OCI-LY7 (cell line): ENCODE data around the gene SURF1. TPM values are rescaled to one million over a fixed set of nuclear protein-coding genes. Genes with fewer than 3 reads are reported as not detected.
A peak's percentile ranks its signal among the peaks of the same experiment; 100 is the strongest.

Source experiments
- BruUV-seq: library from RNA; stranded (reverse); fragments of 400-500 nt; replicated peaks from 2 replicates; lab custom pipeline; 2021; lab: Mats Ljungman, UMichigan
- CTCF ChIA-PET: fragments of 300-600 bp; sonication (Branson Sonifier 250); formaldehyde crosslinking; loops from one replicate; lab custom pipeline; 2022; ENCODE audit warnings: antibody characterized with exemption; ENCODE audit not compliant: unreplicated experiment; lab: Charles Lee
- POLR2A ChIA-PET: fragments of 300-600 bp; sonication (Branson Sonifier 250); formaldehyde crosslinking; loops from one replicate; lab custom pipeline; 2022; ENCODE audit warnings: antibody characterized with exemption; lab: Charles Lee
- DNase-seq: peaks from one replicate; pipeline ENCODE4 v3.0.0-alpha.2; 2015; ENCODE audit warnings: low spot score
- H2AFZ ChIP-seq: fragments of 200-600 bp; sonication (generic), shearing (Covaris generic); 2 replicates; pipeline ENCODE4 v1.6.1; 2014; ENCODE audit warnings: mild to moderate bottlenecking, antibody characterized with exemption, low read length, moderate library complexity
- H3K27ac ChIP-seq: fragments of 200-600 bp; sonication (generic); 2 replicates; pipeline ENCODE4 v1.5.1; 2014; ENCODE audit warnings: mixed run types, low read depth, mild to moderate bottlenecking, moderate library complexity, low read length, inconsistent platforms; ENCODE audit not compliant: poor library complexity, severe bottlenecking
- H3K36me3 ChIP-seq: fragments of 200-600 bp; sonication (generic); 2 replicates; pipeline ENCODE4 v1.6.1; 2014; ENCODE audit warnings: mild to moderate bottlenecking, antibody characterized with exemption, low read length, moderate library complexity, mixed read lengths; ENCODE audit not compliant: insufficient read depth
- H3K4me1 ChIP-seq: fragments of 200-600 bp; sonication (generic); 2 replicates; pipeline ENCODE4 v1.5.1; 2014; ENCODE audit warnings: mild to moderate bottlenecking, low read length; ENCODE audit not compliant: insufficient read depth, poor library complexity, severe bottlenecking
- H3K4me2 ChIP-seq: fragments of 200-600 bp; sonication (generic); 2 replicates; pipeline ENCODE4 v1.6.1; 2014; ENCODE audit warnings: mild to moderate bottlenecking, low read length
- H3K4me3 ChIP-seq: fragments of 200-600 bp; sonication (generic); 2 replicates; pipeline ENCODE4 v1.5.1; 2014; ENCODE audit warnings: mild to moderate bottlenecking, low read depth, low read length; ENCODE audit not compliant: poor library complexity, severe bottlenecking
- H3K79me2 ChIP-seq: fragments of 200-600 bp; sonication (generic); 2 replicates; pipeline ENCODE4 v1.6.1; 2016; ENCODE audit warnings: low read depth, mild to moderate bottlenecking, low read length, moderate library complexity, mixed read lengths; ENCODE audit not compliant: insufficient read depth
- H3K9me2 ChIP-seq: fragments of 200-600 bp; sonication (generic); 2 replicates; pipeline ENCODE4 v1.6.1; 2016; ENCODE audit warnings: mild to moderate bottlenecking, low read length, mixed read lengths; ENCODE audit not compliant: insufficient read depth
- H3K9me3 ChIP-seq: fragments of 200-600 bp; sonication (generic); 2 replicates; pipeline ENCODE4 v1.6.1; 2014; ENCODE audit warnings: mild to moderate bottlenecking, mixed run types, low read length, mixed read lengths
- H4K20me1 ChIP-seq: fragments of 200-600 bp; sonication (generic); 2 replicates; pipeline ENCODE4 v1.6.1; 2014; ENCODE audit warnings: mild to moderate bottlenecking, antibody characterized with exemption, low read length, moderate library complexity, mixed read lengths; ENCODE audit not compliant: insufficient read depth
- EZH2phosphoT487 ChIP-seq: fragments of 200-600 bp; sonication (generic); IDR thresholded peaks from 2 replicates; pipeline ENCODE4 v1.6.1; 2018; ENCODE audit warnings: low read depth, borderline replicate concordance, mild to moderate bottlenecking, mixed run types, antibody characterized with exemption, low read length, moderate library complexity, mixed read lengths
- intact Hi-C: fragments of 100-400 bp; cut with micrococcal nuclease; formaldehyde crosslinking; loops from one replicate; pipeline ENCODE4 v1.10.0; 2022; ENCODE audit not compliant: unreplicated experiment
- total RNA-seq, 2 experiments: library from RNA; depleted of rRNA in 1 of 2; stranded (reverse); fragments of >200 nt in 1 of 2; shearing (Covaris generic) in 1 of 2; gene quantifications; 2 replicates each; pipeline ENCODE4 v1.2.3, GENCODE V29; 2014 to 2022
- TF ChIP-seq, protein P1 (sequence below): fragments of 200-600 bp; sonication (generic); conservative IDR thresholded peaks from 2 replicates; pipeline ENCODE4 v1.5.1; 2014; ENCODE audit warnings: mild to moderate bottlenecking, antibody characterized with exemption, low read length, moderate library complexity, mixed read lengths

Gene SURF1
- total RNA-seq, 2 experiments from 2014 or later = 22.9 to 38.9 TPM

DNA sequence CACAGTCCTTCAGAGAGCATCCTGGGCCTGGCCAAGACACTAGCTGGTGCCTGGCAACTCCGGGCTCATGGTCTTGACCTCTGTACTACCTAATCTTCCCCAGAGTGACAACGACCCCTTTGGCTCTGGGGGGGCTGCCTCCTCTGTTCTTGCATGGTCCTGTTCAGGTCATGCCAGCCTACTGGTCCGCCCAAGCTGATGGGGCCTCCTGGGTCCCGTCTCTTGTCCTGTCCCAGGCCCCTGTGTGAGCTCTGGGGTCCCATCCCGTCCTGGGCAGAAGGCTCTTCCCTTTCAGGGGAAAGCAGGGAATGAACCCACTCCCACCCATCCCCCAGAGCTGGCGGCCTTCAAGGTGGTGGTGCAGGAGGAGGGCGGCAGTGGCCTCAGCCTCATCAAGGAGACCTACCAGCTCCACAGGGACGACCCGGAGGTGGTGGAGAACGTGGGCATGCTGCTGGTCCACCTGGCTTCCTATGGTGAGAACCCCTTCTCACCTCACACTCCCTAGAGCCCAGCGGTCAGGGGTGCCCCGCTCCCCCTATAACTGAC is 48.2 kb upstream of the SURF1 start:
- Histone ChIP-seq H3K36me3 (peaks cover 65% of the 10 kb centered on the region), H4K20me1 (no peaks in the 10 kb centered on the region), H3K4me1 (peaks cover 17% of the 10 kb centered on the region), H3K9me2 (no peaks in the 10 kb centered on the region), H3K27ac (no peak overlapping the region), H3K4me2 (no peak overlapping the region), H2AFZ (no peak overlapping the region), H3K9me3 (no peaks in the 10 kb centered on the region), H3K4me3 (no peak overlapping the region), H3K79me2 (no peaks in the 10 kb centered on the region)
- intact Hi-C loops = no loop called here
- DNase-seq = no peak
- BruUV-seq = no TSS peak
- CTCF ChIA-PET = interaction anchor here (1.5 kb wide), 1 partner anchor 82 kb away, joined by 3 read pairs; no protein-coding TSS in a partner anchor
- TF ChIP-seq, protein P1, sequence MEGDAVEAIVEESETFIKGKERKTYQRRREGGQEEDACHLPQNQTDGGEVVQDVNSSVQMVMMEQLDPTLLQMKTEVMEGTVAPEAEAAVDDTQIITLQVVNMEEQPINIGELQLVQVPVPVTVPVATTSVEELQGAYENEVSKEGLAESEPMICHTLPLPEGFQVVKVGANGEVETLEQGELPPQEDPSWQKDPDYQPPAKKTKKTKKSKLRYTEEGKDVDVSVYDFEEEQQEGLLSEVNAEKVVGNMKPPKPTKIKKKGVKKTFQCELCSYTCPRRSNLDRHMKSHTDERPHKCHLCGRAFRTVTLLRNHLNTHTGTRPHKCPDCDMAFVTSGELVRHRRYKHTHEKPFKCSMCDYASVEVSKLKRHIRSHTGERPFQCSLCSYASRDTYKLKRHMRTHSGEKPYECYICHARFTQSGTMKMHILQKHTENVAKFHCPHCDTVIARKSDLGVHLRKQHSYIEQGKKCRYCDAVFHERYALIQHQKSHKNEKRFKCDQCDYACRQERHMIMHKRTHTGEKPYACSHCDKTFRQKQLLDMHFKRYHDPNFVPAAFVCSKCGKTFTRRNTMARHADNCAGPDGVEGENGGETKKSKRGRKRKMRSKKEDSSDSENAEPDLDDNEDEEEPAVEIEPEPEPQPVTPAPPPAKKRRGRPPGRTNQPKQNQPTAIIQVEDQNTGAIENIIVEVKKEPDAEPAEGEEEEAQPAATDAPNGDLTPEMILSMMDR = no peak
- no peak for TF ChIP-seq EZH2phosphoT487
- POLR2A ChIA-PET = no interaction called here

DNA sequence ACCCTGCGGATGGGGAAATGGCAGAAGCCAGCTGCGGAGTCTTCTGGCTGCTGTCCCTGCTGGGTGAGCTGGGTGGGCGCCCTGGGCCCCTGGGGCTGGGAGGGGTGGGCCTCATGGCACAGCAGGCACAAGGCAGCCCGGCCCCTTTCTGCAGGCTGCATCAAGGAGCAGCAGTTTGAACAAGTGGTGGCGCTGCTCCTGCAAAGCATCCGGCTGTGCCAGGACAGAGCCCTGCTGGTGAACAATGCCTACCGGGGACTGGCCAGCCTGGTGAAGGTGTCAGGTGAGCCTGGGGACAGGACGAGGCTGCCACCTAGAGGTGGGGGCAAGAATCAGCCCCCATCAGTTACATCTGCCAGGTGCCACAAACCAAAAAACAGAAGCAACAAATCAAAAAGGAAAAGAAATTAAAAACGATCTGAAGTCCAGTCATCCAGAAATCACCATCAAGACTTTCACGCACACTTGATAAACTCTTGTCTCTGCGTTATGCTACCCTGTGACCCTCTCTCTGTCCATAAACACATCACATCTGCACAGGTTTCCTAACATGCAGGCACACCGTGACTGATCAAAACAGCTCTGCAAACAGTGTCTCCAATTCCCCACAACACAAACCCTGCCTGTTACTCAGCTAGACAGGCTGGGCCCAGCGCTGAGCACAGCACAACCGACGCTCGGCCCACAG is 47.6 kb upstream of the SURF1 start:
- Histone ChIP-seq H2AFZ (no peak overlapping the region), H3K36me3 (peaks cover 59% of the 10 kb centered on the region), H3K27ac (no peak overlapping the region), H3K9me2 (no peaks in the 10 kb centered on the region), H3K4me1 (peaks cover 17% of the 10 kb centered on the region), H3K79me2 (no peaks in the 10 kb centered on the region), H4K20me1 (no peaks in the 10 kb centered on the region), H3K4me3 (no peak overlapping the region), H3K9me3 (no peaks in the 10 kb centered on the region), H3K4me2 (no peak overlapping the region)
- POLR2A ChIA-PET = interaction anchor here (0.6 kb wide), 1 partner anchor 887 kb away, joined by 3 read pairs; no protein-coding TSS in a partner anchor
- CTCF ChIA-PET = interaction anchor here (0.6 to 1.5 kb wide), 2 partner anchors 19 to 83 kb away, joined by 3 read pairs; no protein-coding TSS in a partner anchor
- intact Hi-C loops = no loop called here
- DNase-seq = peak; percentile 49
- no TSS peak for BruUV-seq
- TF ChIP-seq, protein P1 = peak; percentile 83
- TF ChIP-seq EZH2phosphoT487 = no peak

GRCh38 chr9:133402689-133403088 is 46.4 kb upstream of the SURF1 start:
- no TSS peak for BruUV-seq
- ChIA-PET POLR2A (no interaction called here), CTCF (no interaction called here)
- H3K9me2 ChIP-seq = no peaks in the 10 kb centered on the region
- H3K79me2 ChIP-seq = no peaks in the 10 kb centered on the region
- no peak overlapping the region for H3K27ac ChIP-seq
- intact Hi-C loops = no loop called here
- H3K9me3 ChIP-seq = no peaks in the 10 kb centered on the region
- no peak for DNase-seq
- no peak overlapping the region for H2AFZ ChIP-seq
- no peak overlapping the region for H3K4me3 ChIP-seq
- peaks cover 17% of the 10 kb centered on the region for H3K4me1 ChIP-seq
- H3K4me2 ChIP-seq = no peak overlapping the region
- peaks cover 50% of the 10 kb centered on the region for H3K36me3 ChIP-seq
- TF ChIP-seq, protein P1 = no peak
- TF ChIP-seq EZH2phosphoT487 = no peak
- no peaks in the 10 kb centered on the region for H4K20me1 ChIP-seq
